Ovary (tissue), 9 donors: ENCODE data around the gene CAPN8. TPM values are rescaled to one million over a fixed set of nuclear protein-coding genes. Genes with fewer than 3 reads are reported as not detected.

Source experiments
- DNase-seq, 5 donors: peaks; one replicate each; pipeline ENCODE4 v3.0.0-alpha.2; 2019 to 2020
- H3K27ac ChIP-seq, 2 donors: fragments of 200-600 bp; one replicate each; pipeline versions ENCODE4 v1.5.1 to v1.8.0; 2019 to 2022
- H3K27me3 ChIP-seq: fragments of 200-600 bp; one replicate; pipeline ENCODE4 v1.8.0; 2022
- H3K36me3 ChIP-seq: fragments of 200-600 bp; sonication (generic); one replicate; pipeline ENCODE4 v1.5.1; 2019
- H3K4me1 ChIP-seq: one replicate; pipeline ENCODE4 v1.8.1; 2013; ENCODE audit warnings: mild to moderate bottlenecking, moderate library complexity; ENCODE audit not compliant: insufficient read depth
- H3K4me3 ChIP-seq: fragments of 200-600 bp; sonication (generic); one replicate; pipeline ENCODE4 v1.5.1; 2017
- H3K9me3 ChIP-seq, 2 donors: fragments of 200-600 bp in 1 of 2; sonication (generic) in 1 of 2; one replicate each; pipeline versions ENCODE4 v1.5.1 to v1.8.1; 2013 to 2019; ENCODE audit warnings: mild to moderate bottlenecking in 1 of 2, moderate library complexity in 1 of 2
- CTCF ChIP-seq, 3 donors: fragments of 450-650 bp in 2 of 3; fragments of 200-600 bp in 1 of 3; IDR thresholded peaks; one replicate each; pipeline versions ENCODE4 v1.5.1 to v1.8.0; 2016 to 2022; ENCODE audit warnings: antibody characterized with exemption in 3 of 3, mild to moderate bottlenecking in 1 of 3
- EP300 ChIP-seq: sonication (generic); formaldehyde crosslinking; IDR thresholded peaks from one replicate; pipeline ENCODE4 v1.6.1; 2017; ENCODE audit warnings: antibody characterized with exemption
- POLR2A ChIP-seq: fragments of 450-650 bp; IDR thresholded peaks from one replicate; pipeline ENCODE4 v1.6.1; 2017; ENCODE audit warnings: antibody characterized with exemption, mild to moderate bottlenecking, moderate library complexity
- WGBS, 3 donors: extraction: QIAGEN DNeasy Blood & Tissue Kit in 1 of 3; methylation state at CpG; one replicate each; pipeline versions ENCODE4 v1.1.5 to v1.1.7; 2013 to 2017; 5-methylcytosine and 5-hydroxymethylcytosine counted together
- intact Hi-C, 4 donors: fragments of 100-400 bp; cut with DNase I; formaldehyde crosslinking; loops; one replicate each; pipeline versions ENCODE4 v1.11.0 to v1.15.1; 2022 to 2023
- polyA plus RNA-seq, 2 donors: library from polyadenylated mRNA; stranded (reverse); fragments of 200-250 nt in 1 of 2; fragments of 350-450 nt in 1 of 2; fragmentation: Illumina TruSeq in 1 of 2; extraction: RNeasy Lipid Tissue Mini Kit (QIAGEN cat#74804) in 1 of 2; gene quantifications; one replicate each; pipeline ENCODE4 v1.2.3, GENCODE V29; 2013 to 2014
- total RNA-seq, 7 donors: library from RNA; depleted of rRNA in 2 of 7; stranded (reverse); fragments of >200 nt in 2 of 7; fragmentation: NEBNext Ultra II Directional in 3 of 7; extraction: Animal tissue kit (Norgen Biotek cat#: 25700) in 3 of 7; gene quantifications; one replicate each; pipeline versions ENCODE4 v1.1.0 to v1.2.4, GENCODE V29; 2016 to 2023
- donor health status: DM: no; HTN: no; CAD: no; lungs with moderate emphysema.
- donor health status: DM: no; HTN: no; CAD: no.
- donor health status: Bipolar disorder and iron deficiency.
- donor health status: DM: yes; HTN: yes; CAD: no.
- donor health status: DM: no; HTN: no; CAD: no.
- donor health status: DM: yes; HTN: yes; CAD: no.

CAPN8 gene
- total and polyA plus RNA-seq, 9 donors: 0.10 to 4.4 (median 0.88) TPM; not detected in 2

- no peaks in the 10 kb centered on the region for H3K27me3 ChIP-seq
- intact Hi-C loops: no loop called here
- no peak overlapping the region for H3K27ac ChIP-seq
- DNase-seq: no peak
- H3K4me1 ChIP-seq: no peaks in the 10 kb centered on the region
- WGBS, 3 donors: 75 to 77% (median 75%) methylated on average over 7 of the region's 7 CpGs
- no peaks in the 10 kb centered on the region for H3K36me3 ChIP-seq
- H3K9me3 ChIP-seq: no peaks in the 10 kb centered on the region
- TF ChIP-seq EP300 (no peak), POLR2A (no peak), CTCF (IDR thresholded peaks at IDR 0.05) (no peak)
- no peak overlapping the region for H3K4me3 ChIP-seq
Measured at GRCh38 chr1:223508796-223509195, 156.7 kb downstream of the CAPN8 start.

- no peaks in the 10 kb centered on the region for H3K27me3 ChIP-seq
- no peaks in the 10 kb centered on the region for H3K36me3 ChIP-seq
- no peak overlapping the region for H3K27ac ChIP-seq
- no peaks in the 10 kb centered on the region for H3K4me1 ChIP-seq
- WGBS, 3 donors: 77 to 92% (median 82%) methylated on average over 4 of the region's 4 CpGs
- DNase-seq: no peak
- intact Hi-C loops: no loop called here
- H3K4me3 ChIP-seq: no peak overlapping the region
- TF ChIP-seq EP300 (no peak), CTCF (IDR thresholded peaks at IDR 0.05) (no peak), POLR2A (no peak)
- no peaks in the 10 kb centered on the region for H3K9me3 ChIP-seq
Measured at GRCh38 chr1:223504741-223505140, 160.8 kb downstream of the CAPN8 start.

GRCh38 chr1:223503348-223503747, 162.2 kb downstream of the CAPN8 start:
- 72 to 88% (median 86%) methylated on average over 4 of the region's 4 CpGs for WGBS, 3 donors
- Histone ChIP-seq H3K36me3 (no peaks in the 10 kb centered on the region), H3K27ac (no peak overlapping the region), H3K27me3 (no peaks in the 10 kb centered on the region), H3K9me3 (no peaks in the 10 kb centered on the region), H3K4me1 (no peaks in the 10 kb centered on the region), H3K4me3 (no peak overlapping the region)
- TF ChIP-seq CTCF (IDR thresholded peaks at IDR 0.05): no peak
- TF ChIP-seq EP300: no peak
- DNase-seq: no peak
- intact Hi-C loops: no loop called here

- Histone ChIP-seq H3K4me3 (no peak overlapping the region), H3K4me1 (no peaks in the 10 kb centered on the region), H3K9me3 (no peaks in the 10 kb centered on the region), H3K27ac (no peak overlapping the region), H3K27me3 (no peaks in the 10 kb centered on the region), H3K36me3 (no peaks in the 10 kb centered on the region)
- TF ChIP-seq CTCF (IDR thresholded peaks at IDR 0.05): no peak
- TF ChIP-seq EP300: no peak
- TF ChIP-seq POLR2A: no peak
- DNase-seq: no peak
- intact Hi-C loops: no loop called here
- WGBS, 3 donors: 56 to 67% (median 64%) methylated on average over 11 of the region's 11 CpGs
Measured at GRCh38 chr1:223500560-223501425, 164.7 kb downstream of the CAPN8 start.
